ACHN (cell line): ENCODE data around the gene ARHGAP9.

Experiments used
- DNase-seq: peaks from one replicate; pipeline ENCODE4 v3.0.0-alpha.2; 2015
- in situ Hi-C: cut with HindIII; loops from 2 replicates; pipeline ENCODE4 v1.10.0; 2017; ENCODE audit warnings: low sequenced_read_pairs, low pct_ligation_motif_present, low pct_unique_long_range_greater_than_20kb

The ARHGAP9 gene

DNA sequence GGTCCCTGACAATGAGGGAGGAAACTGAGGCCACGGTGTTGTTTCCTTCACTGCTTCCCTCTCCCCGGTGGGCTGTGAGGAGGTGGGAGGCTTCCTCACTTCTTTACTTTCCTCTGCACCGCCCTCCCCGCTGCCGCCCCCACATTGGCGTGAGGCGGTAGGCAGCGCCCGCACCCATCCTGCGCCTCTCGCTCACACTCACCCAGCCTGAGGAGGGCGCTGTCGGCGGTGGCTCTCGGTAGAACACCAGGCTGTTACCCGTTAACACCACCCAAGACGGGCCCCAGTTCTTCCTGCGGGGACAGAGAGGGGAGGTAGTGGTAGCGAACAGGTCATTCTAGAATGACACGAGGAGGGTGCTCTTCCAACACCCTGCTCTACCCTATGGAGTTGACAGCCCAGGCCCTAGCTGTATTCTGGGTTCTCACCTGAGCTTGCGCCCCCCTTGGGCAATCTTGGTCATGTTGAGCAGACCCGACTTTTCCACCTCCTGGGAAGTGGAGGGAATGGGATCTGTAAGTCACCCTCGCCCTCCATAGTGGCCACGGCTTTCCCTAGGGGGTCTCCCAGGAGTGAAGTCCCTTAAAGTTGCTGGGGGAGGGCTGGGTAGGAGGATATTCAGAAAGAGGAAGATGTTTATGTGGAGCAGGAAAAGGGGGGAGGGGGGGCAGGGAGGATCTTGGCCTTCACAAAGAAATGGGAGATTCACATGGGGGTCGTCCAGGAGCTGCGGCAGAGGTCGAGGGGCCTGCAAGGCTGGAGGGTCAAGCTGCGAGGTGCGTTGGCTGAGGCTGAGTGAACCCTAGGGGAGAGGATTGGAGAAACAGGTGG, 3.3 kb downstream of the ARHGAP9 start:
- DNase-seq: no peak
- in situ Hi-C loops: no loop called here

DNA sequence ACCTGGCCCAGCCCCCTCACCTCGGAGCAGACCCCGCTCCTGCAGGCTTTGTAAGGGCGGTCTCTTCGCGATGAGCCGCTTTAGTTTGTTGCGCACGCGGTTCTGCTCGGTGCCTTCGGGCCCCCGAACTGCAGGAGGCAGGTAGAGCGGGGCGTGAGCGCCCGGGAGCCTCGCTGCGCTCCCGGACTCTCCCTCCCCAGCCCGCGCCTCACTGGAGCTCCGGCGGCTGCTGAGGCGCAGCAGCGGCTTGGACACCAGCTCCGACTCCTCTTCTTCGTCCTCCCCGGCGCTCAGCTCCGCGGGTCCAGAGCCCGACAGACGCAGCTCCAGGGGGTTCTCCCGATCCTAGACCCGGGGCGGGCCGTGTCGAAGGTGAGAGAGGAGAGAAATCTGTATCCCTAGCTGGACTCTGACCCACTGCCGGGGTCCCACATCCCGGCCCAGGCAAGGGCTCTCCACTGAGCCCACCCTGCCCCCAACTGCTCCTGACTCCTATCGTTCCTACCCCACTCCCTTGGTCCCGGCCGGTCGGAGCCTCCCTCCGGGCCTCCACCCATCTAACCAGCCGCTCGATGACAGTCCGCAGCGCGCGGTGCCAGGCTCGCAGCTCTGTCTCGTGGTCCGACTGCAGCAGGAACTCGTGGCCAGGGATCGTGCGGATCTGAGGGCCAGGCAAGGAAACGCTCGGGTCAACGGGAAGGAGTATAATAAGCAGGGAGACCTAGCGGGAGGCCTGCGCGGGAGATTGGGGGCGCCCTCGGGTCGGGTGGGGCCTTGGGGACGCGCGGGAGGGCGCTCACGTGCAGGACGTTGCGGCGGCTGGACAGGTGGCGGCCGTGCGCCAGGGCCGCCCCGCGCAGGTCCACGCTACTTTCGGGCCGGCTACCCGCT, 4.2 kb downstream of the ARHGAP9 start:
- in situ Hi-C loops: no loop called here
- peak; percentile 50 for DNase-seq

DNA sequence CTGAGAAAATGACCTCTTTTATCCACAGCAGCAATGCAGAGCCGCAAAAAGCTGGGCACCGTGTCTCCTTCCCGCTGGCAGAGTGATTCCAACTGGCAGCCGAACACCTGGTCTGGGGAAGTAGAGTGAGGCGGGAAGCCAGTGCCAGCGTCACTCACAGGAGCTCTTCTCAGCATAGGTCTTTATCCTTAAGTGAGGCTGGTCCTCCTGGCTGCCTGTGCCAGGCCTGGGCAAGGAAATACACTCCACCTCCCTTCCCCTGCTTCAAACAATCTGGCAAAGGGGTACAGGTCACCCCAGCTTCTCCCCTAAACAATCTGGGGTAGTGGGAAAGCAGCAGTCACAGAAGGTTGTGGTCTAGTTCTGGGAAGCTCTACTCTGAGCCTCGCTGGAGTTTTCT, 4.8 kb downstream of the ARHGAP9 start:
- in situ Hi-C loops: loop anchor here (25.0 kb wide), 1 partner anchor 188 kb away; no protein-coding TSS in a partner anchor
- no peak for DNase-seq

DNA sequence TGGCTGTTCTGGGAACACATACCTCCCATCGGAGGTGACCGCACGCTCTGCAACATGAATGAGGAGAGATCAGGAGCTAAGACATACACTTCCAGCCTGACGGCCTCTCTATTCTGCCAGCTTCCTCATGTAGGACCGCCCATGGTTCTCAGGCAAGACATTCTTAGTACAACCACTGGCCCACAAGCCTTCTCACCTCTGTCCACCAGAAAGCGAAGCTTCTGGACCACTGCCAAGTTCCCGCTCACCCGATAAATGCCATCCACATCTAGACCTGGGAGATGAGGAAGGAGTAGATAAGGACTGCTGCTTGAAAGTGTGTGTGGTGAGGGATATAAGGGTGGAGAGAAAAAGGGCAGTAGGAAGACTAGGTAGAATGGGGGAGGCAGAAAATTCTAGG, 5.2 kb downstream of the ARHGAP9 start:
- in situ Hi-C loops: loop anchor here (25.0 kb wide), 1 partner anchor 187 kb away; no protein-coding TSS in a partner anchor

DNA sequence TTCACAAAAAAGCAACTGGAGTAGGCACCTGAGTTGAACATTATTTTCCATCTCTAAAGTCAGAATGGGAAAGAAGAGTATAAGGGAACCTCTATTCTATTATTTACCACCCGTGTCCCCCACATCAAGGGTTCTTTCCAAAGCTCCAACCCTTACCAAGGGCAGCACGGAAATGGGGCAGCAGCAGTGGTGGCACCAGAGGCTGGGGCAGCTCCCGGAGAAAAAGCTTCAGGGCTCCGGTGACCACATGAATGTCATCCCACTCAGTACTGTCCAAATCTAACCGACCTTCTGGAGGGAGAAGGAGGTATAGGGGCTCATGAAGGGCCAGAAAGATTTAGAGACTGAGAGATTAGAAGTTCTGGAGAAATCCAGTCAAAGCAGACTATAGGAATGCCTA, 5.8 kb downstream of the ARHGAP9 start:
- DNase-seq: no peak
- in situ Hi-C loops: loop anchor here (25.0 kb wide), 1 partner anchor 187 kb away; no protein-coding TSS in a partner anchor

More for the DNA sequence above, 5.2 kb downstream of the ARHGAP9 start:
- DNase-seq: no peak

DNA sequence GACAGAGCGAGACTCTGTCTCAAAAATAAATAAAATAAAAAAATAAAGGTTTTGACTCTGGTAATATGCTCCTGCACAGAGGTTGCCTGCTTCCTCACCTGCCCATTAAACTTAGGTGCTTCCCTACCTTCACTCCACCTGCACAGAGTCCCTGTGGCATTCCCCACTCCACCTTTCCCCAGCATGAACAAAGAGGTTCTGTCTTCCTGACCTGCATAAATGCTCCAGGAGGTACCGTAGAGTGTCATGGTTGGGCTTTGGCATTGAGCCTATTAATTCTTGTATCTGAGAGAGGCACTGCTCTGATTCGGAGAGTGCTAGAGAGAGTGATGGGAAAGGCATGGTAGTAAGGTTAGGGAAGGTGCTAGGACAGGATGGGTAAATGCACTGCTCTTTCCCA, 6.3 kb downstream of the ARHGAP9 start:
- in situ Hi-C loops: loop anchor here (25.0 kb wide), 1 partner anchor 186 kb away; no protein-coding TSS in a partner anchor
- DNase-seq: no peak

DNA sequence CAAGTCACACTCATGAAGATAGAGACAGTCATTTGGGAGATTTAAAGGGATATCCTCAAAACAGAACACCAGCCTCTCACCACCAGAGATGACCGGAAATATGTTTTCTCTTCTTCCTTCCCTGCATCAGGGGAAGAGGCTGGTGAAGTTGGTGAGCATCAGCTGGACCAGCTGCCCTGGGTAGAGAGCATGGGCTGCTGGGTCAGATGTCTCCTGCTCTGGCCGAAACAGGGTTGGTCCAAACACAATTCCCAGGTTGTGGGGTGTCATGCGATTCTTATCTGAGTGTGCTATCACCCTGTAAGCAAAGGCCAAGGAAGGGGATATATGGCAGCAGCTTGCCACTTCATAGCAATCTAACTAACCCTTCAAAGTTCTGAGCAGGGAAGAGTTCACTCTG, 7.3 kb downstream of the ARHGAP9 start:
- no peak for DNase-seq
- in situ Hi-C loops: loop anchor here (25.0 kb wide), 1 partner anchor 185 kb away; no protein-coding TSS in a partner anchor

DNA sequence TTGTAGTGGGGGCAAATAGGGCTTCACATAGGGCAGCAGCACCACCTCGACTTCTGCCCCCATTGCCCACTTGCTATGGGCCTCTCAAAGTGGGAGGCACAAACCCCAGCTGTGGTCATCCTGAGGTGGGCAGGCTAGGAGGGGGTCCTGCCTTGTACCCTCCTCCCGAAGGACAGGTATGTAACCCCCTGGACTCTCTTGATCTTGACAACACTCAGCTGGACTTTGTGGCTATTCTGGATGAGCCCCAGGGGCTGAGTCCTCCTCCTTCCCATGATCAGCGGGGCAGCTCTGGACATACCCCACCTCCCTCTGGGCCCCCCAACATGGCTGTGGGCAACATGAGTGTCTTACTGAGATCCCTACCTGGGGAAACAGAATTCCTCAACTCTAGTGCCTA, 8.0 kb downstream of the ARHGAP9 start:
- DNase-seq: no peak
- in situ Hi-C loops: loop anchor here (25.0 kb wide), 1 partner anchor 184 kb away; no protein-coding TSS in a partner anchor

DNA sequence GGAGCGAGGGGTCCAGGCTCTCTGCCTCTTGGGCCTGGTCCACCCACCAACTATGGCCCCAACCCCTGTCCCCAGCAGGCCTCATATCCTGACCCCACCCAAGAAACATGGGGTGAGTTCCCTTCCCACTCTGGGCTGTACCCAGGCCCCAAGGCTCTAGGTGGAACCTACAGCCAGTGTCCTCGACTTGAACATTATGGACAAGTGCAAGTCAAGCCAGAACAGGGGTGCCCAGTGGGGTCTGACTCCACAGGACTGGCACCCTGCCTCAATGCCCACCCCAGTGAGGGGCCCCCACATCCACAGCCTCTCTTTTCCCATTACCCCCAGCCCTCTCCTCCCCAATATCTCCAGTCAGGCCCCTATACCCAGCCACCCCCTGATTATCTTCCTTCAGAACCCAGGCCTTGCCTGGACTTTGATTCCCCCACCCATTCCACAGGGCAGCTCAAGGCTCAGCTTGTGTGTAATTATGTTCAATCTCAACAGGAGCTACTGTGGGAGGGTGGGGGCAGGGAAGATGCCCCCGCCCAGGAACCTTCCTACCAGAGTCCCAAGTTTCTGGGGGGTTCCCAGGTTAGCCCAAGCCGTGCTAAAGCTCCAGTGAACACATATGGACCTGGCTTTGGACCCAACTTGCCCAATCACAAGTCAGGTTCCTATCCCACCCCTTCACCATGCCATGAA, 8.6 kb downstream of the ARHGAP9 start:
- in situ Hi-C loops: loop anchor here (25.0 kb wide), 1 partner anchor 184 kb away; no protein-coding TSS in a partner anchor
- DNase-seq: no peak

DNA sequence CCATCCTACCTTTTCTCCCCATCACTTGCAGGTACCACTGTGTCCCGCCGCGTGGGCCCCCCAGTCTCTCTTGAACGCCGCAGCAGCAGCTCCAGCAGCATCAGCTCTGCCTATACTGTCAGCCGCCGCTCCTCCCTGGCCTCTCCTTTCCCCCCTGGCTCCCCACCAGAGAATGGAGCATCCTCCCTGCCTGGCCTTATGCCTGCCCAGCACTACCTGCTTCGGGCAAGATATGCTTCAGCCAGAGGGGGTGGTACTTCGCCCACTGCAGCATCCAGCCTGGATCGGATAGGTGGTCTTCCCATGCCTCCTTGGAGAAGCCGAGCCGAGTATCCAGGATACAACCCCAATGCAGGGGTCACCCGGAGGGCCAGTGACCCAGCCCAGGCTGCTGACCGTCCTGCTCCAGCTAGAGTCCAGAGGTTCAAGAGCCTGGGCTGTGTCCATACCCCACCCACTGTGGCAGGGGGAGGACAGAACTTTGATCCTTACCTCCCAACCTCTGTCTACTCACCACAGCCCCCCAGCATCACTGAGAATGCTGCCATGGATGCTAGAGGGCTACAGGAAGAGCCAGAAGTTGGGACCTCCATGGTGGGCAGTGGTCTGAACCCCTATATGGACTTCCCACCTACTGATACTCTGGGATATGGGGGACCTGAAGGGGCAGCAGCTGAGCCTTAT, 9.2 kb downstream of the ARHGAP9 start:
- DNase-seq: no peak
- in situ Hi-C loops: loop anchor here (25.0 kb wide), 1 partner anchor 183 kb away; no protein-coding TSS in a partner anchor

DNA sequence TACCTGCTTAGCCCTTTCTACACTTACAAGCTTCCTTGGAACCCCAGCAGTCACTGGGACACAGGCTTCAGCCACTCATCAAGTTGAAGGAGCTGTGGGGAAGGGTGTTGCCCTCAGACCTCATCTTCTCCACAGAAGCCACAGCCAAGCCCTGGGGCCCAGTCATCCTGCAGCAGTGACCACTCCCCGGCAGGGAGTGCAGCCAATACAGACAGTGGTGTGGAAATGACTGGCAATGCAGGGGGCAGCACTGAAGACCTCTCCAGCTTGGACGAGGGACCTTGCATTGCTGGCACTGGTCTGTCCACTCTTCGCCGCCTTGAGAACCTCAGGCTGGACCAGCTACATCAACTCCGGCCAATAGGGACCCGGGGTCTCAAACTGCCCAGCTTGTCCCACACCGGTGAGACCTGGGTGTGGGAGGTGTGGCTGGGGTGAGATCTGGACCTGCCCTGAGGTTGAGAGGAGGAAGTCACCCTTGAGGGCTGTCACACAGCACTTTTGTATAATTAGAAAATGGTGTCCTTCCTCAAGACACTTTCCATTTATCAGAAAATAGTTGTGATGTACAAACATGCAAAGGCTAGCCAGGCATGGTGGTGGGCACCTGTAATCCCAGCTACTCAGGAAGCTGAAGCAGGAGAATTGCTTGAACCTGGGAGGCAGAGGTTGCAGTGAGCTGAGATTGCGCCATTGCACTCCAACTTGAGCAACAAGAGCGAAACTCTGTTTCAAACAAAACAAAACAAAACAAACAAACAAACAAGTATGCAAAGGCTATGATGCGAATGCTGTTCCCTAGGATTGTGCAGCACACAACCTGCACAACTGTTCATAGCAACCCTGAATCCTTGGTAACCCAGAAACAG, 10.1 kb downstream of the ARHGAP9 start:
- in situ Hi-C loops: loop anchor here (25.0 kb wide), 1 partner anchor 182 kb away; no protein-coding TSS in a partner anchor
- DNase-seq: no peak

DNA sequence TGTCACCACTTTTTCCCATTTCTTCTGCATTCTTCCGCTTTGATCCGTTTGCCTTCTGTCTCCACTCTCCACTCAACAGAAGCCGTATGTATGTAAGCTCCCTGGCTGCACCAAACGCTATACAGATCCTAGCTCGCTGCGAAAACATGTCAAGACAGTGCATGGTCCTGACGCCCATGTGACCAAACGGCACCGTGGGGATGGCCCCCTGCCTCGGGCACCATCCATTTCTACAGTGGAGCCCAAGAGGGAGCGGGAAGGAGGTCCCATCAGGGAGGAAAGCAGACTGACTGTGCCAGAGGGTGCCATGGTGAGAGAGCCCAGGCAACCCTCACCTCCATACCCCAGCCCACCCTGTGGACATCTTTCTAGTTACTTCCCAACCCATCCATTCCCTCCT, 11.8 kb downstream of the ARHGAP9 start:
- no peak for DNase-seq
- in situ Hi-C loops: loop anchor here (25.0 kb wide), 1 partner anchor 181 kb away; no protein-coding TSS in a partner anchor

DNA sequence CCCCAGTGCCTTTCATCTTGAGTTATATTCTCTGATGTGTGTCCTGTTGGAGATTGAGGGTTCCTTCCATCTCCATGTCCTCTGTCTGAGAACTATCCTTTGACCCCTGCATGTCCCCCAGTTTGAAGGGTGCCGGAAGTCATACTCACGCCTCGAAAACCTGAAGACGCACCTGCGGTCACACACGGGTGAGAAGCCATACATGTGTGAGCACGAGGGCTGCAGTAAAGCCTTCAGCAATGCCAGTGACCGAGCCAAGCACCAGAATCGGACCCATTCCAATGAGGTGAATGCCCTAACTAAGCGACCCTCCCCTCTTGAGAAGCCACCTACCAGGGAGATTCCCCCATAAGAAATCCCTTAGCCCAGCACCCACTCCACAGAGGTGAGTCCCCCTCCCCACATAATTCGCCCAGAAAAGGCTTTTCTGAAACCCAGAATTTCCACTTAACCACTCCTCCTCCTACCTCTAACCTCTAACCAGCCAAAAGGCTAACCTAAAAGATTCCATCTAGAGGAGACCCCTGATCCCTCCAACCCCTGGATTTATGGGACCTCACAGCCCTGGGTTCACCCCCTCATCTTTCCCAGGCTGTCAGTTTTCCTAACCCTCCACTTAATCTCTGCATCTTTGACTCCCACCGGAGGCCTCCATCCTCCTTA, 12.3 kb downstream of the ARHGAP9 start:
- in situ Hi-C loops: loop anchor here (25.0 kb wide), 1 partner anchor 180 kb away; no protein-coding TSS in a partner anchor
- no peak for DNase-seq

DNA sequence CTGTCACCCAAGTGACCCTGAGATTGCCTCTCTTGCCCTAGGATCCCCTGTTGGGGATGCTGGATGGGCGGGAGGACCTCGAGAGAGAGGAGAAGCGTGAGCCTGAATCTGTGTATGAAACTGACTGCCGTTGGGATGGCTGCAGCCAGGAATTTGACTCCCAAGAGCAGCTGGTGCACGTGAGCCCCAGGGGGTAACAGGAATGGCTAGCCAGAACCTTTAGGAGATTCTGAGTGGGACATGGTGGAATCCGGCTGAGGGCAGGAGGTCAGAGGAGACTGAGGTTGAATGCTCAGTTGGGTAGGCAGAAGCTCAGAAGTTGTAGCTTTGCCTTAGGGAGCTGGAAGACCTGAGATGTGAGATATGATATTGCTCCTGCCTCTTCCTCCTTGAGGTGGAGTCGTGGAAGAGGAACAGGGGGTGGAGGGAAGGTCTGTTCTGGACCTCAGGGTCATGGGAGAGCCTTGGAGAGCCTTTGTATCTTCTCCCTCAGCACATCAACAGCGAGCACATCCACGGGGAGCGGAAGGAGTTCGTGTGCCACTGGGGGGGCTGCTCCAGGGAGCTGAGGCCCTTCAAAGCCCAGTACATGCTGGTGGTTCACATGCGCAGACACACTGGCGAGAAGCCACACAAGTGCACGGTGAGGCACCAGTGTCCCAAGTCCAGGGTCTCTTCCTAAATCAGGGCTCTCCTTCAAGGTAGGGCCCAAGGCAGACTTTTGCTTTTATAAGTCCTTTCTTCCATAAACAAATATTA, 13.7 kb downstream of the ARHGAP9 start:
- DNase-seq: no peak
- in situ Hi-C loops: loop anchor here (25.0 kb wide), 1 partner anchor 179 kb away; no protein-coding TSS in a partner anchor

DNA sequence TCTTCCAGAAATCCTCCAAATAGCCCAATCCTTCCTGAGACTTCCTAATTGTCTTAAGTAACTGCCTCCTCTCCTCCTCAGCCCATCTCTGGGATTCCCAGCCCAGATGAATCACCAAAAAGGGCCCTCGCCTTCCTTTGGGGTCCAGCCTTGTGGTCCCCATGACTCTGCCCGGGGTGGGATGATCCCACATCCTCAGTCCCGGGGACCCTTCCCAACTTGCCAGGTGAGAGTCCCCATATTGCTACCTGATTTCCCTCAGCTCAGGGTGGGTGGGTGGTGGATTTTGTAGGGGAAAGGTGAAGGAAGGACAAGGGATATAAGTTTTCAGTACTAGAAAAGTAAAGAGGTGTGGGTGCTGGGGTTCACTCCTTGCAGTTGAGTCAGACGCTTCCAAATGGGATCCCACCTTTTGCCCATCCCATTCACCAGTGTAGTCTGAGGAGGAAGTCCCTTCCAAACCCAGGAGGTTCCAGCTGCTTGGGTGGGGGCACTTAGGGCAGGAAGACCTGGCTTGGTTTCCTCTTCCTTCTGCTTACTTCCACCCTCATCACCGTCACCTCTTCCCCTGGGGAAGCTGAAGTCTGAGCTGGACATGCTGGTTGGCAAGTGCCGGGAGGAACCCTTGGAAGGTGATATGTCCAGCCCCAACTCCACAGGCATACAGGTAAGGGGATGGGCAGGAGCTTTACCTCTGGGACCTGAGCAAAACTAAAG, 14.5 kb downstream of the ARHGAP9 start:
- in situ Hi-C loops: loop anchor here (25.0 kb wide), 1 partner anchor 178 kb away; no protein-coding TSS in a partner anchor
- DNase-seq: no peak
